ENCODE data around the gene TCF15.
A peak's percentile ranks its signal among the peaks of the same experiment; 100 is the strongest.
"Not testable (repeated sequence)": the region's sequence is repeated elsewhere in the genome, so short reads cannot be mapped to it uniquely, and the experiment has no call there.

TCF15 gene

GRCh38 chr20:608970-609369, 1.1 kb downstream of the TCF15 start:
- no peak for DNase-seq

GRCh38 chr20:607476-607875, 2.6 kb downstream of the TCF15 start:
- DNase-seq = no peak

- DNase-seq = no peak
Measured at GRCh38 chr20:605237-605636, 4.9 kb downstream of the TCF15 start.

GRCh38 chr20:603116-603640, 6.9 kb downstream of the TCF15 start:
- no peak for DNase-seq

GRCh38 chr20:602111-602970, 7.8 kb downstream of the TCF15 start:
- DNase-seq = no peak

- DNase-seq = no peak
Measured at GRCh38 chr20:600736-601135, 9.4 kb downstream of the TCF15 start.

GRCh38 chr20:600141-600540, 10.0 kb downstream of the TCF15 start:
- no peak for DNase-seq

- DNase-seq = no peak
Measured at GRCh38 chr20:598133-598850, 11.8 kb downstream of the TCF15 start.

- no peak for DNase-seq
Measured at GRCh38 chr20:597560-597959, 12.5 kb downstream of the TCF15 start.

- DNase-seq = no peak
Measured at GRCh38 chr20:595330-596308, 14.5 kb downstream of the TCF15 start.

GRCh38 chr20:592506-592905, 17.6 kb downstream of the TCF15 start:
- no peak for DNase-seq

- no peak for DNase-seq
Measured at GRCh38 chr20:591941-592340, 18.2 kb downstream of the TCF15 start.

- DNase-seq = no peak
Measured at GRCh38 chr20:588932-589672, 21.0 kb downstream of the TCF15 start.

GRCh38 chr20:588476-588875, 21.6 kb downstream of the TCF15 start:
- DNase-seq = peak in 1 of 2 experiments; percentile 41

GRCh38 chr20:584971-585301, 25.2 kb downstream of the TCF15 start:
- no peak for DNase-seq

- no peak for DNase-seq
Measured at GRCh38 chr20:584161-584970, 25.7 kb downstream of the TCF15 start.

- DNase-seq = no peak
Measured at GRCh38 chr20:582204-582603, 27.9 kb downstream of the TCF15 start.

GRCh38 chr20:578940-579690, 31.0 kb downstream of the TCF15 start:
- DNase-seq = not testable (repeated sequence)

GRCh38 chr20:577167-577791, 32.8 kb downstream of the TCF15 start:
- DNase-seq = peak in 1 of 2 experiments; percentile 7

- DNase-seq = no peak
Measured at GRCh38 chr20:576156-576555, 34.0 kb downstream of the TCF15 start.
